HCT116 (cell line): ENCODE measurements around the gene GRIK3. TPM values are rescaled to one million over a fixed set of nuclear protein-coding genes. Genes with fewer than 3 reads are reported as not detected.

Experiments
- ATAC-seq: fragments of 200-7000 bp; cut with Tn5 transposase; 2 replicates; pipeline ENCODE4 v1.9.1; 2020; ENCODE audit warnings: mild to moderate bottlenecking, moderate library complexity
- BruUV-seq: library from RNA; stranded (reverse); fragments of 400-500 nt; replicated peaks from 2 replicates; lab custom pipeline; 2021; lab: Mats Ljungman, UMichigan
- CTCF ChIA-PET: fragments of 300-600 bp; sonication (Branson Sonifier 250); formaldehyde crosslinking; loops from one replicate; lab custom pipeline; 2021; ENCODE audit warnings: antibody characterized with exemption; lab: Charles Lee
- POLR2A ChIA-PET: fragments of 300-600, 350-600 bp; sonication (Branson Sonifier 250); formaldehyde crosslinking; loops from one replicate; lab custom pipeline; 2021; ENCODE audit warnings: antibody characterized with exemption; lab: Charles Lee
- RAD21 ChIA-PET, 2 experiments: fragments of 300-600 bp; sonication (Branson Sonifier 250); formaldehyde crosslinking; loops; one replicate each; lab custom pipeline; 2023; ENCODE audit warnings: low total read pairs in 2 of 2; ENCODE audit not compliant: uncharacterized antibody in 2 of 2, unreplicated experiment in 2 of 2, low non-redundant PET in 1 of 2; lab: Charles Lee
- DNase-seq: peaks from one replicate; pipeline ENCODE4 v3.0.0-alpha.2; 2010; ENCODE audit warnings: low read depth, low spot score
- H2AFZ ChIP-seq: fragments of 200-600 bp; shearing (Covaris generic), sonication (generic); 2 replicates; pipeline ENCODE4 v1.6.1; 2017; ENCODE audit warnings: low read depth, mixed run types, mixed read lengths, antibody characterized with exemption, low read length; ENCODE audit not compliant: poor library complexity, severe bottlenecking
- H3K27ac ChIP-seq: 2 replicates; pipeline ENCODE4 v1.5.1; 2012; ENCODE audit warnings: low read depth, low read length
- H3K27me3 ChIP-seq: fragments of 200-600 bp; sonication (generic); 2 replicates; pipeline ENCODE4 v1.6.1; 2016; ENCODE audit warnings: mixed run types, low read length, mixed read lengths; ENCODE audit not compliant: insufficient read depth
- H3K36me3 ChIP-seq, 2 experiments: fragments of 200-500 bp in 1 of 2; fragments of 200-600 bp in 1 of 2; sonication (Bioruptor generic) in 1 of 2; sonication (generic) in 1 of 2; 2 replicates each; pipeline versions ENCODE4 v1.5.1 to v1.6.1; 2014 to 2016; ENCODE audit warnings: low read length in 2 of 2, inconsistent platforms in 1 of 2, mixed read lengths in 1 of 2, mixed run types in 1 of 2; ENCODE audit not compliant: insufficient read depth in 2 of 2, control insufficient read depth in 1 of 2
- H3K4me1 ChIP-seq, 2 experiments: fragments of 200-600 bp in 1 of 2; sonication (generic) in 1 of 2; 2 replicates each; pipeline versions ENCODE4 v1.5.1 to v1.6.1; 2012 to 2017; ENCODE audit warnings: low read length in 2 of 2, inconsistent platforms in 1 of 2, mild to moderate bottlenecking in 1 of 2, mixed read lengths in 1 of 2, mixed run types in 1 of 2, moderate library complexity in 1 of 2; ENCODE audit not compliant: insufficient read depth in 2 of 2, control insufficient read depth in 1 of 2
- H3K4me2 ChIP-seq: fragments of 200-600 bp; sonication (generic); 2 replicates; pipeline ENCODE4 v1.6.1; 2017; ENCODE audit warnings: mixed run types, low read length, mixed read lengths
- H3K4me3 ChIP-seq, 2 experiments: fragments of 200-600 bp in 1 of 2; sonication (generic) in 1 of 2; replicated peaks in 1 of 2; 2 replicates each; pipeline ENCODE4 v1.5.1; 2011 to 2016; ENCODE audit warnings: low read length in 2 of 2, control low read depth in 1 of 2, low read depth in 1 of 2, mild to moderate bottlenecking in 1 of 2, mixed read lengths in 1 of 2, mixed run types in 1 of 2
- H3K79me2 ChIP-seq: fragments of 200-600 bp; sonication (generic); 2 replicates; pipeline ENCODE4 v1.6.1; 2017; ENCODE audit warnings: mild to moderate bottlenecking, mixed run types, low read length, moderate library complexity, mixed read lengths; ENCODE audit not compliant: insufficient read depth
- H3K9ac ChIP-seq: fragments of 200-600 bp; sonication (generic); 2 replicates; pipeline ENCODE4 v1.6.1; 2016; ENCODE audit warnings: low read length, mixed read lengths
- H3K9me2 ChIP-seq: fragments of 200-600 bp; sonication (generic), shearing (Covaris generic); 2 replicates; pipeline ENCODE4 v1.6.1; 2017; ENCODE audit warnings: mixed run types, mild to moderate bottlenecking, moderate library complexity; ENCODE audit not compliant: insufficient read depth
- H3K9me3 ChIP-seq, 2 experiments: fragments of 200-500 bp in 1 of 2; fragments of 200-600 bp in 1 of 2; sonication (Bioruptor generic) in 1 of 2; sonication (generic) in 1 of 2; 2 replicates each; pipeline ENCODE4 v1.6.1; 2014 to 2017; ENCODE audit warnings: low read length in 2 of 2, mixed read lengths in 2 of 2, inconsistent platforms in 1 of 2, low read depth in 1 of 2, mild to moderate bottlenecking in 1 of 2, mixed run types in 1 of 2, moderate library complexity in 1 of 2; ENCODE audit not compliant: control insufficient read depth in 1 of 2, insufficient read depth in 1 of 2
- H4K20me1 ChIP-seq: fragments of 200-600 bp; sonication (generic), shearing (Covaris generic); 2 replicates; pipeline ENCODE4 v1.6.1; 2017; ENCODE audit warnings: mixed run types, mild to moderate bottlenecking, moderate library complexity; ENCODE audit not compliant: insufficient read depth
- EGR1 ChIP-seq: IDR thresholded peaks from 2 replicates; pipeline ENCODE4 v1.6.1; 2012; ENCODE audit warnings: low read depth
- ELF1 ChIP-seq: IDR thresholded peaks from 2 replicates; pipeline ENCODE4 v1.6.1; 2012; ENCODE audit warnings: low read depth, borderline replicate concordance
- EZH2 ChIP-seq: fragments of 200-600 bp; sonication (generic); IDR thresholded peaks from 2 replicates; pipeline ENCODE4 v1.6.1; 2017; ENCODE audit warnings: antibody characterized with exemption, mixed run types
- EZH2phosphoT487 ChIP-seq: fragments of 200-600 bp; IDR thresholded peaks from 2 replicates; pipeline ENCODE4 v1.6.1; 2018; ENCODE audit warnings: antibody characterized with exemption, borderline replicate concordance
- JUND ChIP-seq: IDR thresholded peaks from 2 replicates; pipeline ENCODE4 v1.6.1; 2012
- POLR2AphosphoS5 ChIP-seq: IDR thresholded peaks from 2 replicates; pipeline ENCODE4 v1.6.1; 2011; ENCODE audit warnings: mild to moderate bottlenecking, low read depth, low read length, moderate library complexity
- SIN3A ChIP-seq: IDR thresholded peaks from 2 replicates; pipeline ENCODE4 v1.6.1; 2012; ENCODE audit warnings: low read depth
- SP1 ChIP-seq: IDR thresholded peaks from 2 replicates; pipeline ENCODE4 v1.6.1; 2012; ENCODE audit warnings: low read depth
- SRF ChIP-seq: IDR thresholded peaks from 2 replicates; pipeline ENCODE4 v1.6.1; 2012; ENCODE audit warnings: low read depth
- TCF7L2 ChIP-seq: IDR thresholded peaks from 2 replicates; pipeline ENCODE4 v1.7.0; 2011; ENCODE audit warnings: borderline replicate concordance, inconsistent platforms; ENCODE audit not compliant: insufficient read depth, insufficient read length; ENCODE audit errors: extremely low read depth
- YY1 ChIP-seq: IDR thresholded peaks from 2 replicates; pipeline ENCODE4 v1.6.1; 2011; ENCODE audit warnings: low read length, low read depth, moderate library complexity, mild to moderate bottlenecking; ENCODE audit not compliant: insufficient replicate concordance; ENCODE audit errors: extremely low read depth
- intact Hi-C: fragments of 100-400 bp; cut with micrococcal nuclease; formaldehyde crosslinking; loops from 2 replicates; pipeline ENCODE4 v1.10.0; 2022
- total RNA-seq: library from RNA; stranded (reverse); gene quantifications from one replicate; pipeline ENCODE4 v1.2.1, GENCODE V29; 2021; ENCODE audit not compliant: unreplicated experiment
- TF ChIP-seq, protein P1 (sequence below): IDR thresholded peaks from 2 replicates; pipeline ENCODE4 v1.6.1; 2011; ENCODE audit warnings: mild to moderate bottlenecking, low read length, moderate library complexity; ENCODE audit not compliant: insufficient replicate concordance; ENCODE audit errors: extremely low read depth

The GRIK3 gene
- total RNA-seq, 1 experiment from 2014 or later: not detected

DNA sequence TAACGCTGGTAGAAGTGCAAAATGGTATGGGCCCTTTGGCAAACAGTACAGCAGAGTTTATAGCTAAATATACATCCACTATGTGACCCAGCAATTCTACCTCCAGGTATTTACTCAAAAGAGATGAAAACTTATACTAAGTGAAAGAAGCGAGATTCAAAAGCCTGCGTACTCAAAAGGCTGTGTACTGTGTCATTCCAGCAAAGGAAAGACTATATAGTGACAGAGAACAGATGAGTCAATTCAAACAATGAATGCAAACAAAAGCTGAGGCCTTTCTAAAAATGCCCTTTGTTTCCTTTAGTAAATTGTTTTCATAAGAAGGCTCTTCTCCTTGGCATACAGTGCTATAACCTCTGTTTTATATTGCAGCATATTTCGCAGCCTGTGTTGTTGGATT lies 282.8 kb downstream of the GRIK3 start:
- RAD21 ChIA-PET: no interaction called here
- Histone ChIP-seq H3K27me3 (peaks cover 18% of the 10 kb centered on the region; the same call in 1 of the 2 replicates), H2AFZ (no peak overlapping the region), H3K9me3 (no peaks in the 10 kb centered on the region), H3K27ac (no peak overlapping the region), H3K4me2 (no peak overlapping the region), H3K9me2 (no peaks in the 10 kb centered on the region), H3K36me3 (no peaks in the 10 kb centered on the region), H3K9ac (no peak overlapping the region), H3K4me3 (no peak overlapping the region), H3K79me2 (no peaks in the 10 kb centered on the region), H4K20me1 (no peaks in the 10 kb centered on the region), H3K4me1 (peaks cover 2 to 11% of the 10 kb centered on the region in 2 experiments; a peak in 2 of 4 replicates)
- no TSS peak for BruUV-seq
- POLR2A ChIA-PET: no interaction called here
- DNase-seq: no peak
- TF ChIP-seq, protein P1, sequence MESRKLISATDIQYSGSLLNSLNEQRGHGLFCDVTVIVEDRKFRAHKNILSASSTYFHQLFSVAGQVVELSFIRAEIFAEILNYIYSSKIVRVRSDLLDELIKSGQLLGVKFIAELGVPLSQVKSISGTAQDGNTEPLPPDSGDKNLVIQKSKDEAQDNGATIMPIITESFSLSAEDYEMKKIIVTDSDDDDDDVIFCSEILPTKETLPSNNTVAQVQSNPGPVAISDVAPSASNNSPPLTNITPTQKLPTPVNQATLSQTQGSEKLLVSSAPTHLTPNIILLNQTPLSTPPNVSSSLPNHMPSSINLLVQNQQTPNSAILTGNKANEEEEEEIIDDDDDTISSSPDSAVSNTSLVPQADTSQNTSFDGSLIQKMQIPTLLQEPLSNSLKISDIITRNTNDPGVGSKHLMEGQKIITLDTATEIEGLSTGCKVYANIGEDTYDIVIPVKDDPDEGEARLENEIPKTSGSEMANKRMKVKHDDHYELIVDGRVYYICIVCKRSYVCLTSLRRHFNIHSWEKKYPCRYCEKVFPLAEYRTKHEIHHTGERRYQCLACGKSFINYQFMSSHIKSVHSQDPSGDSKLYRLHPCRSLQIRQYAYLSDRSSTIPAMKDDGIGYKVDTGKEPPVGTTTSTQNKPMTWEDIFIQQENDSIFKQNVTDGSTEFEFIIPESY: no peak
- no peak for TF ChIP-seq EZH2phosphoT487
- no peak for TF ChIP-seq SIN3A
- TF ChIP-seq EZH2: no peak
- TF ChIP-seq YY1: no peak
- TF ChIP-seq SP1: no peak
- no peak for TF ChIP-seq ELF1
- no peak for TF ChIP-seq SRF
- no peak for TF ChIP-seq JUND
- no peak for TF ChIP-seq TCF7L2
- no peak for TF ChIP-seq EGR1
- TF ChIP-seq POLR2AphosphoS5: no peak
- ATAC-seq: no peak
- intact Hi-C loops: no loop called here
- CTCF ChIA-PET: no interaction called here
